ENCODE results near the gene FRMPD4.
A peak's percentile ranks its signal among the peaks of the same experiment; 100 is the strongest.
"Not testable (repeated sequence)": the region's sequence is repeated elsewhere in the genome, so short reads cannot be mapped to it uniquely, and the experiment has no call there.

The FRMPD4 gene

GRCh38 chrX:12497832-12498591 lies 359.7 kb downstream of the FRMPD4 start:
- DNase-seq (ENCODE audit: low read depth) = no peak
- peak; percentile 10 for TF ChIP-seq CTCF (IDR thresholded peaks at IDR 0.05; ENCODE audit: control insufficient read depth, insufficient read depth, low read depth, low read length, missing control alignments)

GRCh38 chrX:12505127-12505526 lies 366.9 kb downstream of the FRMPD4 start:
- no peak for TF ChIP-seq CTCF (IDR thresholded peaks at IDR 0.05; ENCODE audit: control insufficient read depth, insufficient read depth, low read depth, low read length, missing control alignments)
- no peak for DNase-seq (ENCODE audit: low read depth)
- no peak overlapping the region for H3K4me3 ChIP-seq (ENCODE audit: control insufficient read depth, low read depth, low read length)

More at GRCh38 chrX:12497832-12498591, 359.7 kb downstream of the FRMPD4 start:
- H3K4me3 ChIP-seq (ENCODE audit: control insufficient read depth, low read depth, low read length) = no peak overlapping the region

- not testable (repeated sequence) for DNase-seq (ENCODE audit: low read depth); H3K4me3 ChIP-seq (ENCODE audit: control insufficient read depth, low read depth, low read length)
Observed at GRCh38 chrX:12515384-12515783, 377.1 kb downstream of the FRMPD4 start.

GRCh38 chrX:12526306-12526705 lies 388.0 kb downstream of the FRMPD4 start:
- DNase-seq (ENCODE audit: low read depth) = no peak
- TF ChIP-seq CTCF (IDR thresholded peaks at IDR 0.05; ENCODE audit: control insufficient read depth, insufficient read depth, low read depth, low read length, missing control alignments) = peak; percentile 7

GRCh38 chrX:12538096-12538495 lies 399.8 kb downstream of the FRMPD4 start:
- not testable (repeated sequence) for H3K4me3 ChIP-seq (ENCODE audit: control insufficient read depth, low read depth, low read length); DNase-seq (ENCODE audit: low read depth)

More at GRCh38 chrX:12526306-12526705, 388.0 kb downstream of the FRMPD4 start:
- H3K4me3 ChIP-seq (ENCODE audit: control insufficient read depth, low read depth, low read length) = no peak overlapping the region

- not testable (repeated sequence) for H3K4me3 ChIP-seq (ENCODE audit: control insufficient read depth, low read depth, low read length); DNase-seq (ENCODE audit: low read depth)
Observed at GRCh38 chrX:12542251-12542650, 404.0 kb downstream of the FRMPD4 start.

- no peak for DNase-seq (ENCODE audit: low read depth)
- H3K4me3 ChIP-seq (ENCODE audit: control insufficient read depth, low read depth, low read length) = no peak overlapping the region
- TF ChIP-seq CTCF (IDR thresholded peaks at IDR 0.05; ENCODE audit: control insufficient read depth, insufficient read depth, low read depth, low read length, missing control alignments) = no peak
Observed at GRCh38 chrX:12548341-12548740, 410.1 kb downstream of the FRMPD4 start.

GRCh38 chrX:12548746-12549145 lies 410.5 kb downstream of the FRMPD4 start:
- TF ChIP-seq CTCF (IDR thresholded peaks at IDR 0.05; ENCODE audit: control insufficient read depth, insufficient read depth, low read depth, low read length, missing control alignments) = no peak

More at GRCh38 chrX:12548746-12549145, 410.5 kb downstream of the FRMPD4 start:
- DNase-seq (ENCODE audit: low read depth) = no peak
- H3K4me3 ChIP-seq (ENCODE audit: control insufficient read depth, low read depth, low read length) = no peak overlapping the region
